ENCODE results near the gene SPEF2.

DNA sequence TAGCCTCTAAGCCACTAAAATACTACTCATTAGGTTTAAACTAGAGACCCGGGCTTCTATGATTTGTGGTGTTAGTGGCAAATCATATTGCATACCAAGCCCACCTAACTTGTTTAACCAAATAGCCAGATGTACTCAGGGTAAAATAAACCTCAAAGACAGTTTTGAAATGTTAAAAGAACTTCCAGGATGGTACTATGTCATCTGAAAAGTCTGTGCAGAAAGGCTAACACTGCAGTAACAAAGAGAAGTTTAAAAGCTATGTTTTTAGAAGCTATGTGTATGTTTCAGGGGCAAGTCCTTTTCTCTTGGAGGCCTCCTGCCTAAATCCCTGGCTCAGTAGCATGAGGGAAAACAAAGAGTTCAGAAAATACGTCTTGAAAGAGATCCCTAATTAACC lies 154.2 kb downstream of the SPEF2 start:
- TF ChIP-seq, protein P1, sequence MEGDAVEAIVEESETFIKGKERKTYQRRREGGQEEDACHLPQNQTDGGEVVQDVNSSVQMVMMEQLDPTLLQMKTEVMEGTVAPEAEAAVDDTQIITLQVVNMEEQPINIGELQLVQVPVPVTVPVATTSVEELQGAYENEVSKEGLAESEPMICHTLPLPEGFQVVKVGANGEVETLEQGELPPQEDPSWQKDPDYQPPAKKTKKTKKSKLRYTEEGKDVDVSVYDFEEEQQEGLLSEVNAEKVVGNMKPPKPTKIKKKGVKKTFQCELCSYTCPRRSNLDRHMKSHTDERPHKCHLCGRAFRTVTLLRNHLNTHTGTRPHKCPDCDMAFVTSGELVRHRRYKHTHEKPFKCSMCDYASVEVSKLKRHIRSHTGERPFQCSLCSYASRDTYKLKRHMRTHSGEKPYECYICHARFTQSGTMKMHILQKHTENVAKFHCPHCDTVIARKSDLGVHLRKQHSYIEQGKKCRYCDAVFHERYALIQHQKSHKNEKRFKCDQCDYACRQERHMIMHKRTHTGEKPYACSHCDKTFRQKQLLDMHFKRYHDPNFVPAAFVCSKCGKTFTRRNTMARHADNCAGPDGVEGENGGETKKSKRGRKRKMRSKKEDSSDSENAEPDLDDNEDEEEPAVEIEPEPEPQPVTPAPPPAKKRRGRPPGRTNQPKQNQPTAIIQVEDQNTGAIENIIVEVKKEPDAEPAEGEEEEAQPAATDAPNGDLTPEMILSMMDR (conservative IDR thresholded peaks at IDR 0.05), result no peak
- no peak for TF ChIP-seq ZFX (IDR thresholded peaks at IDR 0.05)

Measured in C4-2B (cell line).